Ascending aorta (tissue), 2 donors: ENCODE results near the gene ITGA8. TPM values are rescaled to one million over a fixed set of nuclear protein-coding genes. Genes with fewer than 3 reads are reported as not detected.
"Not testable (repeated sequence)": the region's sequence is repeated elsewhere in the genome, so short reads cannot be mapped to it uniquely, and the experiment has no call there.

ENCODE experiments used
- DNase-seq, 2 donors: peaks; one replicate each; pipeline ENCODE4 v3.0.0-alpha.2; 2019; ENCODE audit warnings: low spot score in 2 of 2
- H3K27ac ChIP-seq, 2 donors: fragments of 200-600 bp; sonication (generic); one replicate each; pipeline ENCODE4 v1.5.1; 2016 to 2017; ENCODE audit warnings: mild to moderate bottlenecking in 1 of 2
- H3K27me3 ChIP-seq: fragments of 200-600 bp; sonication (generic); one replicate; pipeline ENCODE4 v1.5.1; 2017
- H3K36me3 ChIP-seq, 2 donors: fragments of 200-600 bp; sonication (generic); one replicate each; pipeline ENCODE4 v1.5.1; 2016
- H3K4me1 ChIP-seq, 2 donors: fragments of 200-600 bp; sonication (generic); one replicate each; pipeline ENCODE4 v1.5.1; 2016 to 2017; ENCODE audit warnings: mild to moderate bottlenecking in 1 of 2
- H3K4me3 ChIP-seq, 2 donors: fragments of 200-600 bp; sonication (generic); one replicate each; pipeline ENCODE4 v1.5.1; 2016 to 2017; ENCODE audit warnings: mild to moderate bottlenecking in 1 of 2
- H3K9me3 ChIP-seq, 2 donors: fragments of 200-600 bp; sonication (generic); one replicate each; pipeline ENCODE4 v1.5.1; 2016
- CTCF ChIP-seq, 3 experiments: fragments of 200-600 bp in 2 of 3; fragments of 450-650 bp in 1 of 3; sonication (generic) in 2 of 3; IDR thresholded peaks; one replicate each; pipeline ENCODE4 v1.5.1; 2016 to 2019; ENCODE audit warnings: antibody characterized with exemption in 3 of 3, mild to moderate bottlenecking in 1 of 3, moderate library complexity in 1 of 3
- intact Hi-C: fragments of 100-400 bp; cut with DNase I; formaldehyde crosslinking; loops from one replicate; pipeline ENCODE4 v1.15.1; 2023
- total RNA-seq: library from RNA; depleted of rRNA; stranded (reverse); fragments of >200 nt; gene quantifications from one replicate; pipeline ENCODE4 v1.1.0, GENCODE V29; 2016

The ITGA8 gene
- total RNA-seq, 1 donor from 2014 or later, result 231 TPM

GRCh38 chr10:15545266-15545665 is 174.5 kb downstream of the ITGA8 start:
- peaks cover 66 to 80% of the 10 kb centered on the region in 2 donors for H3K36me3 ChIP-seq
- TF ChIP-seq CTCF (IDR thresholded peaks at IDR 0.05), result no peak
- intact Hi-C loops, result no loop called here

GRCh38 chr10:15543994-15544393 is 175.7 kb downstream of the ITGA8 start:
- no peaks in the 10 kb centered on the region for H3K27me3 ChIP-seq
- peaks cover 62 to 80% of the 10 kb centered on the region in 2 donors for H3K36me3 ChIP-seq
- no peak for DNase-seq
- H3K9me3 ChIP-seq, result no peaks in the 10 kb centered on the region
- no peak overlapping the region for H3K4me3 ChIP-seq
- no peak for TF ChIP-seq CTCF (IDR thresholded peaks at IDR 0.05)
- no peak overlapping the region for H3K27ac ChIP-seq
- intact Hi-C loops, result no loop called here
- peaks cover 0 to 2% of the 10 kb centered on the region in 2 donors for H3K4me1 ChIP-seq

More at GRCh38 chr10:15545266-15545665, 174.5 kb downstream of the ITGA8 start:
- H3K27ac ChIP-seq, result no peak overlapping the region
- H3K4me1 ChIP-seq, result peaks cover 0 to 2% of the 10 kb centered on the region in 2 donors
- H3K27me3 ChIP-seq, result no peaks in the 10 kb centered on the region
- H3K4me3 ChIP-seq, result no peak overlapping the region
- no peak for DNase-seq
- no peaks in the 10 kb centered on the region for H3K9me3 ChIP-seq

- H3K4me3 ChIP-seq, result no peak overlapping the region
- H3K27me3 ChIP-seq, result no peaks in the 10 kb centered on the region
- H3K36me3 ChIP-seq, result peaks cover 53 to 76% of the 10 kb centered on the region in 2 donors
- H3K4me1 ChIP-seq, result peaks cover 0 to 2% of the 10 kb centered on the region in 2 donors
- intact Hi-C loops, result no loop called here
- no peaks in the 10 kb centered on the region for H3K9me3 ChIP-seq
- H3K27ac ChIP-seq, result peak overlapping the region; percentile 13 to 49
- no peak for TF ChIP-seq CTCF (IDR thresholded peaks at IDR 0.05)
- no peak for DNase-seq
Observed at GRCh38 chr10:15542817-15543216, 176.9 kb downstream of the ITGA8 start.

GRCh38 chr10:15541376-15541775 is 178.3 kb downstream of the ITGA8 start:
- Histone ChIP-seq H3K36me3 (peaks cover 44 to 76% of the 10 kb centered on the region in 2 donors), H3K9me3 (no peaks in the 10 kb centered on the region), H3K4me1 (peaks cover 0 to 2% of the 10 kb centered on the region in 2 donors), H3K27ac (peak overlapping the region in 1 of 2 donors; percentile 34), H3K27me3 (no peaks in the 10 kb centered on the region), H3K4me3 (no peak overlapping the region)
- no peak for DNase-seq
- intact Hi-C loops, result no loop called here
- no peak for TF ChIP-seq CTCF (IDR thresholded peaks at IDR 0.05)

GRCh38 chr10:15540727-15541126 is 179.0 kb downstream of the ITGA8 start:
- TF ChIP-seq CTCF (IDR thresholded peaks at IDR 0.05), result no peak
- intact Hi-C loops, result no loop called here

GRCh38 chr10:15539262-15539661 is 180.5 kb downstream of the ITGA8 start:
- DNase-seq, result no peak
- Histone ChIP-seq H3K4me3 (no peak overlapping the region), H3K4me1 (peaks cover 0 to 2% of the 10 kb centered on the region in 2 donors), H3K36me3 (peaks cover 32 to 67% of the 10 kb centered on the region in 2 donors), H3K27me3 (no peaks in the 10 kb centered on the region), H3K9me3 (no peaks in the 10 kb centered on the region), H3K27ac (peak overlapping the region; percentile 12 to 13)
- intact Hi-C loops, result no loop called here
- TF ChIP-seq CTCF (IDR thresholded peaks at IDR 0.05), result no peak

More at GRCh38 chr10:15540727-15541126, 179.0 kb downstream of the ITGA8 start:
- H3K36me3 ChIP-seq, result peaks cover 41 to 76% of the 10 kb centered on the region in 2 donors
- H3K27ac ChIP-seq, result peak overlapping the region; percentile 34 to 54
- no peaks in the 10 kb centered on the region for H3K9me3 ChIP-seq
- no peaks in the 10 kb centered on the region for H3K27me3 ChIP-seq
- peaks cover 0 to 2% of the 10 kb centered on the region in 2 donors for H3K4me1 ChIP-seq
- DNase-seq, result no peak
- no peak overlapping the region for H3K4me3 ChIP-seq

GRCh38 chr10:15534928-15535538 is 184.7 kb downstream of the ITGA8 start:
- Histone ChIP-seq H3K4me1 (peaks cover 3 to 21% of the 10 kb centered on the region in 2 donors), H3K27ac (peak overlapping the region; percentile 82 to 86), H3K36me3 (peaks cover 14 to 53% of the 10 kb centered on the region in 2 donors)
- not testable (repeated sequence) for DNase-seq, H3K4me3 ChIP-seq, H3K27me3 ChIP-seq, H3K9me3 ChIP-seq
- intact Hi-C loops, result loop anchor here (5.0 kb wide), 4 partner anchors 32 to 182 kb away; partner anchors contain the start of gene ITGA8
